Measurements from ENCODE around the gene DOCK1.

DNA sequence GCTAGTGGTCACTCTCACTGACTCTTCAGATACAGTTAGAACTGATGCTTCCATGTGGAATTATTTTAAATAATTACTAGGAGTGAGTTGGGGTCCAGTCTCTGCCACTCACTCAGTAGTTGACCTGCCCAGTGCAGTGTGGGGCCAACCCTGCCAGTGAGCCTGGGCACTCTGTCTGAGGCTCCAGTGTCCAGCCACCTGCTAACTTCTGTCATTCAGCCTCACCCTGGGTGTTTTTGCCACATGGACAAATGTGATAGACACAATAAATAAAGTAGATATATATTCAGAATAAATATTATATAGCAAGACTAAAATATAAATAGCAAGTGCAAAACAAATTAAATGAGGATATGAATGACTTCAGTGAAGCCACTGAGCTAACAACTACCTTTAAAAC lies 284.0 kb downstream of the DOCK1 start:
- no peak for TF ChIP-seq MXI1 (conservative IDR thresholded peaks at IDR 0.05; ENCODE audit: poor library complexity, severe bottlenecking)
- TF ChIP-seq, protein P1, sequence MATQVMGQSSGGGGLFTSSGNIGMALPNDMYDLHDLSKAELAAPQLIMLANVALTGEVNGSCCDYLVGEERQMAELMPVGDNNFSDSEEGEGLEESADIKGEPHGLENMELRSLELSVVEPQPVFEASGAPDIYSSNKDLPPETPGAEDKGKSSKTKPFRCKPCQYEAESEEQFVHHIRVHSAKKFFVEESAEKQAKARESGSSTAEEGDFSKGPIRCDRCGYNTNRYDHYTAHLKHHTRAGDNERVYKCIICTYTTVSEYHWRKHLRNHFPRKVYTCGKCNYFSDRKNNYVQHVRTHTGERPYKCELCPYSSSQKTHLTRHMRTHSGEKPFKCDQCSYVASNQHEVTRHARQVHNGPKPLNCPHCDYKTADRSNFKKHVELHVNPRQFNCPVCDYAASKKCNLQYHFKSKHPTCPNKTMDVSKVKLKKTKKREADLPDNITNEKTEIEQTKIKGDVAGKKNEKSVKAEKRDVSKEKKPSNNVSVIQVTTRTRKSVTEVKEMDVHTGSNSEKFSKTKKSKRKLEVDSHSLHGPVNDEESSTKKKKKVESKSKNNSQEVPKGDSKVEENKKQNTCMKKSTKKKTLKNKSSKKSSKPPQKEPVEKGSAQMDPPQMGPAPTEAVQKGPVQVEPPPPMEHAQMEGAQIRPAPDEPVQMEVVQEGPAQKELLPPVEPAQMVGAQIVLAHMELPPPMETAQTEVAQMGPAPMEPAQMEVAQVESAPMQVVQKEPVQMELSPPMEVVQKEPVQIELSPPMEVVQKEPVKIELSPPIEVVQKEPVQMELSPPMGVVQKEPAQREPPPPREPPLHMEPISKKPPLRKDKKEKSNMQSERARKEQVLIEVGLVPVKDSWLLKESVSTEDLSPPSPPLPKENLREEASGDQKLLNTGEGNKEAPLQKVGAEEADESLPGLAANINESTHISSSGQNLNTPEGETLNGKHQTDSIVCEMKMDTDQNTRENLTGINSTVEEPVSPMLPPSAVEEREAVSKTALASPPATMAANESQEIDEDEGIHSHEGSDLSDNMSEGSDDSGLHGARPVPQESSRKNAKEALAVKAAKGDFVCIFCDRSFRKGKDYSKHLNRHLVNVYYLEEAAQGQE (IDR thresholded peaks at IDR 0.05; ENCODE audit: borderline replicate concordance) = no peak
- TF ChIP-seq, protein P2, sequence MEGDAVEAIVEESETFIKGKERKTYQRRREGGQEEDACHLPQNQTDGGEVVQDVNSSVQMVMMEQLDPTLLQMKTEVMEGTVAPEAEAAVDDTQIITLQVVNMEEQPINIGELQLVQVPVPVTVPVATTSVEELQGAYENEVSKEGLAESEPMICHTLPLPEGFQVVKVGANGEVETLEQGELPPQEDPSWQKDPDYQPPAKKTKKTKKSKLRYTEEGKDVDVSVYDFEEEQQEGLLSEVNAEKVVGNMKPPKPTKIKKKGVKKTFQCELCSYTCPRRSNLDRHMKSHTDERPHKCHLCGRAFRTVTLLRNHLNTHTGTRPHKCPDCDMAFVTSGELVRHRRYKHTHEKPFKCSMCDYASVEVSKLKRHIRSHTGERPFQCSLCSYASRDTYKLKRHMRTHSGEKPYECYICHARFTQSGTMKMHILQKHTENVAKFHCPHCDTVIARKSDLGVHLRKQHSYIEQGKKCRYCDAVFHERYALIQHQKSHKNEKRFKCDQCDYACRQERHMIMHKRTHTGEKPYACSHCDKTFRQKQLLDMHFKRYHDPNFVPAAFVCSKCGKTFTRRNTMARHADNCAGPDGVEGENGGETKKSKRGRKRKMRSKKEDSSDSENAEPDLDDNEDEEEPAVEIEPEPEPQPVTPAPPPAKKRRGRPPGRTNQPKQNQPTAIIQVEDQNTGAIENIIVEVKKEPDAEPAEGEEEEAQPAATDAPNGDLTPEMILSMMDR (IDR thresholded peaks at IDR 0.05; ENCODE audit: poor library complexity, severe bottlenecking) = no peak
- TF ChIP-seq EP300 (conservative IDR thresholded peaks at IDR 0.05; ENCODE audit: poor library complexity, severe bottlenecking) = no peak
- no peak for TF ChIP-seq EZH2 (IDR thresholded peaks at IDR 0.05; ENCODE audit: borderline replicate concordance, insufficient read depth, low read length, poor library complexity, severe bottlenecking)

Data from neural cell (in vitro differentiated cells).